Stimulated activated CD4-positive, alpha-beta T cell treated with anti-CD3 and anti-CD28 coated beads, Interleukin-2, amount 100 ng/mL, for 4 hours (primary cell): ENCODE data around the gene MOSPD3.

ENCODE experiments used
- DNase-seq: peaks from one replicate; pipeline ENCODE4 v3.0.0-alpha.2; 2020; ENCODE audit warnings: low read depth

Gene MOSPD3

DNA sequence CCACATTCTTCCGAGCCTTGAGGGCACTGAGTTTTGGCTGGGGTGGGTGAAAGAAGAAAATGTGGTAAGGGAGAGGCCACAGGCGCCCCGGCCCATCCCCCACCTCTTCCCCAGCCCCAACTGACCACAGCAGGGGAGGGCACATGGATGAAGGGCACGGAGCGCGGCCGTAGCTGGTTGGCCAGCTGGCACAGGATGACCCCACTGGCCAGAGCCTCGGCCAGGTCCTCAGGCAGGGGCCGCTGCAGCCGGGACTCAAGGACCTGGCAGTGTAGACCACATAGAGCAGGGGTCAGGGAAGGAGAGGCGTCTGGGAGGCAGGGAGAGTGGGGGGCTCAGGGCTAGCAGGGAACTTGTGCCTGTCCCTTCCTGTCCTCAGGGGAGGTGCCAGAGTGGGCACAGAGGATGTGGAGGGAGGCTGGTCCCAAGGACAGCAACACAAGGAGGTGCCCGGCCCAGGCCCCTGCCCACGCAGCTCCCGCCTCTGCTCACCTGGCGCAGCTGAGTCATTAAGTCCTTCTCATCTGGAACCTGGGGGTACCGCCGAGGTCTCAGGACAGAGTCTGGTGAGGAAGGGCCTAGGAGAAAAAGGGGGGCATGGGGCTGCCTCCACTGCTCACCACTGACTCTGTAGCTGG is 36.5 kb upstream of the MOSPD3 start:
- no peak for DNase-seq

DNA sequence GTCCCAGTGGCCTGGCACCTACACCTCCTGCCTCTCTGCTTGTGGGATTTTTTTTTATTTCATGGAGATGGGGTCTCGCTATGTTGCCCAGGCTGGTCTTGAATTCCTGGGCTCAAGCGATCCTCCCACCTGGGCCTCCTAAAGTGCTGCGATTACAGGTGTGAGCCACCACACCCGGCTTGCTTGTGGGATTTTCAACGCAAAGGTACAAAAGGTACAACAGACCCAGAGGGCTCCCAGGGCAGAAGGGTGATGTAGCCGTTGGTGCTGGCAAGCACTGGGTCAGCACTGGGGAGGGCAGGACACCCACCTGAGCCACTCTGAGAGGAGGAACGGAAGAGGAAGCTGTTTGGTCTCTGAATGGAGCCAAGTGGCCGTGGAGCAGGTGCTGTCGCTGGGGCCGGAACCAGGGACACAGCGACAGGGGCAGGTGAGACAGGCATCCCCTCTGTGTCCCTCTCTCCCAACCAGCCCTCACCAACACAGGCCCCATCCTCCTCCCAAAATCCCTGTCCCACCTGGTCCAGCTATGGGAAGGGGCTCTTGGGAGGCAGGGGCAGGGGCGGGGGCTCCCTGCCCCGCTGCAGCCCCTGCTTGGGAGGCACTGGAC is 35.9 kb upstream of the MOSPD3 start:
- DNase-seq: no peak

DNA sequence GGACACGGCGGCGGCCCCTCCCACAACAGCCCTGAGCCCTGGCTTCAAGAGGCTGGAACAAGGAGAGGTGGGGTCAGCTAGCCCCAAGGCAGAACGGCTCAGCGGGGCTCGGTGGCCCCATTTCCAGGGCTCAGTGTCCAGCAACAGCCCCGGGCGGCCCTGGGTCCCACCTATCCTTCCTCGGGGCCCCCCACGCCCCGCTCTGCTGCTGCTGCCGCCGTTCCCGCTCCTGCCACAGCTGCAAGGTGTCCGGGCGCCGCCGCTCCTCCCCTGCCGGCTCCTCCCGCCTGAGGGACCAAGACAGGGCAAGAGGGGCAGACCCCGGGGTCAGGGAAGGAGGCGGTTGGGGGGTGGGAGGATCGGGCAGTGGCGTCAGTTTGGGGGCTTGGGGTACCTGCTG is 35.2 kb upstream of the MOSPD3 start:
- no peak for DNase-seq

DNA sequence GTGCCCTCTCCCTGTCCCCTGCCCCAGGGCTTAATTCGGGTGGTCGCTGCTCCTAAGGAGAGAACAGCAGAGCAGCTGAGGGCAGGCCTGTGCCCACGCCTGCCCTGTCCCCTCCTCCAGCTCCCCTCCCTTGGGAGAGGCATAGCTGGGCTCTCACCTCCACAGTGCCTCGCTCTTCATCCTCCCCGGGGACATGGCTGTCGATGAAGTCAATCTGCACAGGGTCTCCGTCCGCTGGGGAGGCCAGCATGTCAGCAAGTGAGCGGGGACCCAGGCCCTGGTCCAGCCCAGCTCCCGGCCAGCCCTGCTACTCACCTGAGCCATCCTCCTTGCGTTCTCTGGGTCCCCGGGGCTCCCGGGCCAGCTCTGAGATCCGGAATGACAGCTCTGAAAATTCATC is 34.8 kb upstream of the MOSPD3 start:
- no peak for DNase-seq

DNA sequence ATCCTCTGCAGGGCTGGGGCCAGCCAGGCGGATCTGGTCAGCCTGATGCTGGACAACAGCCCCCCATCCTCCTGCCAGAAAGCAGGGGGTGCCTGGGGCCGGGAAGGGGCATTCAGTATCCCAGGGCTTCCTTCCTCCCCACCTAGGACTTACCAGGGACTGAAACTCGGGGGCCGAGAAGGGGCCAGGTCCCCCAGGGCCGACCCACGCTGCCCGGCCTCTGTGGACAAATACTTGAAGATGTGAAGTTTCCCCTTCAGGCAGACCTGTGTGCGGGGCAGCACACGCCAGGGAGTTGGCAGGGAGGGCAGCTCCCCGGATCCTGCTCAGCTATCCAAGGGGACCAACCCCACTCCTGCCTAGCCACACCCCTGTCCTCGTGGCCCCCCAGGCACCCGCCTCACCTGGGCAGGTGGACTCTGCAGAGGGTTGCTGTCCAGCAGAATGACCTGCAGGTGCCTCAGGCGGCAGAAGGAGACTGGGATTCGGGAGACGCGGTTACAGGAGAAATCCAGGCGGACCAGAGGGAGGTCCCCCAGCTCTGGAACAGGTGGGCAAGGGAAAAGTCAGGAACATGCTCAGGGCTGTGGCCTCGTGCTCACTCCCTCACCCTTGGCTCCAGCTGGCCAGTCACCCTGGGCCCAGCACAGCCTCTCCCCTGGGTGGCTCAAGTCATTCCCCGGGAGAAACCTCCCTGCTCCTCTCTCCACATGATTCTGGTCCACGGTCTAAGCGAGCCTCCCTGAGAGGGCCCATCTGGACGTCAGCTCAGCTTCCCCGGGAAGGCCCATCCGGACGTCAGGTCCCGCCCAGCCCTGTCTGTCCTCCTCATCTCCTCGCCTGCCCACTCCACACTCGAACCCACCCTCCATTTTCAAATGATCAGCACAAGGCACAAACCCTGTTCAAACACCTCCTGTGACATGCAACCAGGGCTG is 33.8 kb upstream of the MOSPD3 start:
- no peak for DNase-seq

DNA sequence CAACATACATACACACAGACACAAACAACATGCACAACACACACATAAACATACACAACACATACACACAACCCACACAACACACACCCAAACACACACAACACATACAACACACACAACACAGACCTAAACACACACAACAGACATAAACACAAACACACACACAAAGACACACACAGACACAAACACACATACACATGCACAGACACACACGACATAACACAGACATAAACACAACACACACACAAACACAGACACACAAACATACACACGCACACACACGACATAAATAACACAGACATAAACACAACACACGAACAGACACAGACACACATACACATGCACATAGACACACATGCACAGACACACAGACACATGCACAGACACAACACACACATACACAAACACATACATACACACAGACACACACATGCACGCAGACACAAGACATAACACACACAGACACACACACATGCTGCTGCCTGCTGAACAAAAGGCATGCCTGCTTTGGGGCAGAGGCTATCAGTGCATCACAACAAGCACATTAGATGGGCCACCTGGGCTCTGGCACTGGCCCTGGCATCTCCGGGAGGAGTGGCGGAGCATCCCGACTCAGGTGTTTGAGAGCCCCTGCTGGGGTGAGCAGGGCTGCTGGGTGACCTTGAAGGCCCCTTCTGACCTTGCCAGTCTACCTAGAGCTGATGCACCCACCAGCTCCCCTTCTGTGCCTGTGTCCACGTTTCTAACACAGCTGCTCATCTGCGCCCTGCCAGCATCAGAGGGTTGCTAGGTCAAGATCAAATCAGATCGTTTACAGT is 31.7 kb upstream of the MOSPD3 start:
- DNase-seq: no peak

DNA sequence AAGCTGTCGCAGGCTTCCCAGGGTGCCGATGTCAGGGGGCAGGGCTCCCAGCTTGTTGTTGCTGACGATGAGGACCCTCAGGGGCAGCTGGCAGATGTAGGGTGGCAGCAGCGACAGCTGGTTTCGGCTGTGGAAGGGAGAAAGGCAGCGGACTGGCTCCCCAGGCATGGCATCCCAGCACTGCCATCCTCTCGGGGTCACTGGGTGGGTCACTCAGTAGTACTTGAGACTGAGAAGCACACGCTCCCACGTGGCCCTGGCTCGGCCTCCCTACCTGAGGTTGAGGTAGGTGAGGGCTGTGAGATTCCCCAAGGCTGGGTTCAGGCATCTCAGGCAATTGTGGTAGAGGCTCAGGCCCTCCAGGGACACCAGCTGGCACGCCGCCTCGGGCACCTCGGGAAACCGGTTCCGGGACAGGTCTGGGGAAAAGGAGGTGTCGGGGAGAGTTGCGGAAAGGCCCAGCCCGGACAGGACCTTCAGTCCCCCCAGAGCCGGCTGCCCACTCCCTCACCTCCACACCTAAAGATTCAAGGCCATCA is 30.2 kb upstream of the MOSPD3 start:
- no peak for DNase-seq

DNA sequence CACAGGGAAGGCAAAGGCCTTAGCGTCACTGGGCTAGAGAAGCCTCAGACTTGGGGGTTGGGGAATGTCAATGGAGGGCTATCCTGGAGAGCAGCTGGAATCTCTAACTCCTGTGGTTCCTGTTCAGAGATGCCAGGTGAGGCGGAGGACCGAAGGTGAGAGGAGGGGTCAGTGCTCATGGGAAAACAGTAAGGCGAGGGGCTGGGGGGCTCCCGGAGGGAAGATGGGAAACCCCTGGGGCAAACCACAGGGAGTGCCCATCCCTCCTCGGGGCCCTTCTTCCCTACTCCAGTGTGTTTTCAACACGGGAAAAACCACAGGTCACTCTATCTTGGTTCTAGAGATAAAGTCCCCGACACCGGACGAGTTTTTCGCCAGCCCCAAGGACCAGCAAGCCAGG is 29.7 kb upstream of the MOSPD3 start:
- DNase-seq: no peak

DNA sequence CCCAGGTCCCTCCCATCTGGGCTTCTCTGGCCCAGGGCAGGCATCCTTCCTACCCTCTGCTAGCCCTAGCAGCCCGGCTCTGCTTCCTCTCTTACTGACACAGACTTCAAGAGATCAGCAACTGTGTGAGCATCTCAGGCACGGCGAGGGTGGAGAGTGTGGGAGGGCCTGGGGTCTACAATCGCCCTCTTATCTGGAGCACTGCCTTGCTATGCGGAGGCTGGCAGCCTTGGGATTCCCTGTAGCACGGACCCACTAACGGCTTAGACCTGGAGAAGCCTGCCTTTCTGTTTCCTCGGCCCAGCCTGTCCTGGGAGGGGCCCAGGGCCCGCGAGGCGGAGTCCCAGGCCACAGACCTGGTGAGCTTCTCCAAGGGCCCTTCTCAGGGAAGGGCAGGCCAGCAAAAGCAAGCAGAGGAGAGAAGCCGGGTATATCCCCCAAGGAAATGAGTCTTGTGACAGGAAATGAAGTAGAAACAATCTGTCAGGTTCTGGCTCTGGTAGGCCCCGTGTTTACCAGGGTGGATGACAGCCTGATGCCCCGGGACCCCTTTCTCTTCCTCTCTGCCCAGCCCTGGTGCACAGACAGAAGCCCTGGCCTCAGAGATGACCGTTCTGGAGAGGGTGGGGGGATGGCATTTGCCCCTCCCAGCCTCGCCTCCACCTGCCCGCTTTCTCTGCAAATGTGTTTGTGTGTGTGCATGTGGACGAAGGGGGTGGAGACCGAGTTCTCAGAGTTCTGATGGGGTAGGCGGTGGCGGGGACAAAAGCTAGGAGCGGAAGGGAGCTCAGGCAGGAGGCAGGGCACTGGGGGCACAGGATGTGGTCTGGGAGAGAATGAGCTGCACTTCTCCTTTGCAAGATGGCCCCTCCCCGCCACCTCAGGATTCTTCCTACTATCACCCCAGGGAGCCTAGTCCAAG is 28.9 kb upstream of the MOSPD3 start:
- DNase-seq: peak; percentile 29

DNA sequence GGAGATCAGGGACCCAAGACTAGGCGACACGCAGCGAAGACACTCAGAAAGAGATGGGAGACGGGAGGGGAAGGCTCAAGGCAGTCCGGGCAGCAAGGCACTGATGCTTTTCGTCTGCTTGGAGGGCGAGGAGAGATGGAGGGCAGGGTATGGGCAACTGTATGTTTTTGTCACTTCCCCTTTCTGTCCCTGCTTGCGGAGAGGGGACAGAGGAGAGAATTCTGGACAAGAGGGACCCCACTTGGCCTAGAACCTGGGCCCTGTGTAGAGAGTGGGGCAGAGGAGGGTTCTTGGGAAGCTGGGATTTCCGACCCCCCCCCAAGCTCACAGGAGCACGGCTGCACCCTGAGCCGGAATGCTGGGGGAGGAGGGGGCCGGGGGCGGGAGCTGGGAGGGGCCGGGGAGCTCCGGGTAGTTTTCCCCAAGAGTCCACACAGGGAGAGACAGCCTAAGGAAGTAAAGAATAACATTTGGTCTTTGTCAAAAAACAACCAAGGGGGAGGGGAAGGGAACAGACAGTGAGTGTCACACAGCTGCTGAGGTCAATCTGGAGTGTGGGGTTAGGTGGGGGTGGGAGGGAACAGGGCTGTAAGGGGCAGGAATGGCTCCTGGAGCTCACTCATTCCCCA is 28.2 kb upstream of the MOSPD3 start:
- no peak for DNase-seq

DNA sequence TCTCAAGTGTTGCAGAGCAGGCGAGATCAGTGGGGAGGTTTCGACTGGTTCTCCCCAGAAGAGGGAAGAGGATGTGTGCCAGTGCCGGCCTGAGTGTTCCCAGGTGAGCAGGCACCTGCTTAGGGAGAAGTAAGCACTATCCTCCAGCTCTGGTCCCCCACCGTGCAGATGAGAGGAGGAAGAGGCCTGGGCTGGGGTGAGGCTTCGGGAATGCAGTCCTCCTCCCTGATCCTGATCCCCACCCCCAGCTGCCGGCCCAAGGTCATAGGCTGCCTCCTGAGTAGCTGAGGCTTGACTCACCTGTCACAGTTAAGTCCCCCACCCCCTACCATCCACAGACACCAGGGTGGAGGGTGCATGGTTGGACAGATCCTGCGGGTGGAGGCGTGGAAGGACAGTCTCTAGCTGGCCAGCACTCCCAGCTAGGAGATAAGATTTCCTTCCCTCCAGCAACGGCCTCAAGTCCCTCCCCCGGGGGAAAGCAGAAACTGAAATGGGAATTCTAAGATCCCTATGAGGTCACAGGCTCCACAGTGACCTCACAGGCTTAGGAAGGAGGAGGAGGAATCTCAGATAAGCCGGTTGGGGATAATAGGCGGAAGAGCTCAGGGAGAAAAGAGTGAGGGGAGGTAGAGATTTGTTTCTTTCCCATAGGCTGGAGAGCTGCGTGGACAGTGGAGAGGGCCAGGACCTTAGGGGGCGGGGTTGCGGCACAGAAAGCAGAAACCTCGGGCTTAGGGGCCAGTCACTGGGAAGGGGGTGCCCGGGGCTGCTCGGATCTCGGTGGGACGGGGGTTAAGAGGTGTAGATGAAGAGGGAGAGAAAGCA is 27.4 kb upstream of the MOSPD3 start:
- no peak for DNase-seq

DNA sequence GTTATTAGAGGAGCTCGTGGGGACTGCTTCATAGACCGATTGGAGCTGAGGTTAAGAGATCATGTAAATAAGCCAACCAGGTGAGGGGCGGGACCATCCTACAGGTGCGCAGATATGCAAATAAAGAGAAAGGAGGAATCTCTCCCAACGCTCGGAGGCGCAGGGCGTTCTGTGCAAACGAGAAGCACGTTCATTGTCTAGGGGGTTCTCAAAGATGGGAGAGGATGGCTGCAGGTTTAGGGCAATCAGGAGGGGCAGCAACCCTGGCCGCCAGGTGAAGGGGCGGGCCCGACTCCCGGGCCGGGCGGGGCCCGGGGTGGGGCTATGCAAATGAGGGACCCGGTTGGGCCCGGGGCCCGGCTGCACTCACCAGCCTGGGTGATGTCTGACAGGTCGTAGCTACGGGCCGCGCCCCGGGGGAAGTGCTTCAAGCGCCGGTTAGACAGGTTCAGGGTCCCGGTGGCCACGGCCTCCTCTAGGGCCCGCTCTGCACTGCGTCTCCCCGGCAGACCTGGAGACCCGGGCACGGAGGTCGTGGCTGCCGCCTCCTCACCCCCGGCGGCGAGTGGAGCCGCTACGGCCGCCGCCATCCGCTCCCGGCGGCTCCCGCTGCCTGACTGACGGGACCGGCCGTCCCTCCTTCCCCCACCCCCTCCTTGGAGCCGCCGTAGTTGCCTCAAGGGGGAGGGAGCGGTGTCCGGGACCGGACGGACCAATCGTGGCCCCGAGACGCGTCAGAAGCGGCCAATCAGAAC is 26.7 kb upstream of the MOSPD3 start, which contains the start of gene LRCH4:
LRCH4 (minus strand) TSS at position 619 of the 755 bp plus-strand sequence; CDS start at position 590, 29 bp downstream.
- peak; percentile 33 for DNase-seq

DNA sequence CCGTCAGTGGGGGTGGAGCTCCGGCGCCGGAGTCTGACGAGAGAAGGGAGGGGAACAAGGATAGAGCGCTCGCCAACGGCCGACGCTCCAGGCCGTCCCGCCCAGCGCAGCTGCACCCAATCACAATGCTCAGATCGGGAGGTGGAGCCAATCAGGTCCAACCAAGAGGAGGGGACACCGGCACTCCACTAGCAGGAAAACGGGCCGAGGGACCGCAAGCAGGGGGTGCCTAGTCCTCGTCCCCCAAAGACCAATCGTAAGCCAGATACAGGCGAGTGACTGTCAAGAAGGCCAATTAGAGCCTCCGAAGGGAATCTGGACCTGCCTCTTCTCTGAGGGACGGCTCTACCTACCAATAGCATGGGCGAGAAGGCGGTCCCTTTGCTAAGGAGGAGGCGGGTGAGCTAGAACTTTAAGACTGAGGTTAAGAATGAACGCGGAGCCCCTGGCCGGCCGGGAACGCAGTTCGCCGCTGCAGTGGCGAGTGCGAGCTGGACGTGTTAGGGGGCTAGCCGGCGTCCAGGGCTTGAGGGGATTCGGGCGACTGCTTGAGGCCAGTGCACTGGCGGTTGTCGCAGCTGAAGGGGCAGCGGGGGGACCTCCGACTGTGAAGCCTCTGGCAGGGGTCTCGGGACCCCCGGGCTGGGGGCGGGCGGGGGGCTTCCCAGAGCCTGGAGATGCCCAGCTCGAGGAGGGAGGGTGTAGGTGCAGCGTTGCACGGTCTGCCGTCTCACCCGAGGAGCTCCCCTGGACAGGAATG is 25.9 kb upstream of the MOSPD3 start, which contains the start of gene FBXO24:
FBXO24 (plus strand) TSS at position 63 of the 760 bp plus-strand sequence; CDS start at position 361, 298 bp downstream.
- peak; percentile 99 for DNase-seq

DNA sequence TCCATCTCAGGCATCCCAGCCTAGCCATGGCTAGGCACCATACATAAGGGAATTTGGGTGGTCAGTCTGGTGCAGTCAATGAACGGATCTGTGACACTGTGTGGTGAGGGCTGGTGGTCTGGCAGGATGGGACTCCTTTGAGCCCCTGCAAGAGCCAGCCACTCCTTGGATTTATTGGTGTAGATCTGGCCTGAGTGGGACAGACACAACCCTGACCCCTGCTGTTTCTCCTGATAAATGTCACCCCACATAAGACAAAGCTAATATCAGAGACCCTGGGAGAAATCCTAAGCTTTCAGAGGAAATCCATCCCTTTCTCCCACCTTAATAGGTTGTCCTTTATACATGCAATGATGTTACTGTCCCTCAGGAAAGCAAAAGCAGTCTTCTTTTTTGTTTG is 23.9 kb upstream of the MOSPD3 start:
- no peak for DNase-seq

DNA sequence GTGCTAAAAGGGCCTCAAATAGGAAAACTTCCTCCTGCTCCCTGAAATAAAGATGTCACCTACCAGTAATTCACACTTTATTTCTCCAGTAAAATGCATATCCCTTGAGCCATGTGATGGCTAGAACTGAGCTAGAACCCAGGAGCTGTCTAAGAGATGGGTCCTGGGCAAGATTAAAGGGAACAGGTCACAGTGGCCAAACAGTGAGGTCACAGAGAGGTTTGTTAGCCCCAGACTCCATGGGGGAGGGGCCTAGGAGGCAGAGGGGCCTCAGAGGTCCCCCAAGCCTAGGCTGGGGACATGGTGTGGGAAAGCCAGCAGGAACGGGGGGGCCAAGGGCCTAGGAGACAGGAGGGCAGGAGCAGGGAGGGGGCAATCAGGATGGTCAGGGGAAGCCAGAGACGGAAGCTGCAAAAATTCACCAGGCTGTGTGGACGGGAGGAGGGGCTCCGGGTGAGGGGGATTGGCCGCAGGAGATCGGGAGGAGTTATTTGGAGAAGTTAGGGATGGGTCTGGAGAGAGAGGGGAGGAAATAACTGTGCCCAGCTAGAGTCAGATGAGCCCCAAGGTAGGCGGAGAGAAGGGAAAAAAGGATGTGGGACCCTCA is 22.9 kb upstream of the MOSPD3 start:
- DNase-seq: no peak

DNA sequence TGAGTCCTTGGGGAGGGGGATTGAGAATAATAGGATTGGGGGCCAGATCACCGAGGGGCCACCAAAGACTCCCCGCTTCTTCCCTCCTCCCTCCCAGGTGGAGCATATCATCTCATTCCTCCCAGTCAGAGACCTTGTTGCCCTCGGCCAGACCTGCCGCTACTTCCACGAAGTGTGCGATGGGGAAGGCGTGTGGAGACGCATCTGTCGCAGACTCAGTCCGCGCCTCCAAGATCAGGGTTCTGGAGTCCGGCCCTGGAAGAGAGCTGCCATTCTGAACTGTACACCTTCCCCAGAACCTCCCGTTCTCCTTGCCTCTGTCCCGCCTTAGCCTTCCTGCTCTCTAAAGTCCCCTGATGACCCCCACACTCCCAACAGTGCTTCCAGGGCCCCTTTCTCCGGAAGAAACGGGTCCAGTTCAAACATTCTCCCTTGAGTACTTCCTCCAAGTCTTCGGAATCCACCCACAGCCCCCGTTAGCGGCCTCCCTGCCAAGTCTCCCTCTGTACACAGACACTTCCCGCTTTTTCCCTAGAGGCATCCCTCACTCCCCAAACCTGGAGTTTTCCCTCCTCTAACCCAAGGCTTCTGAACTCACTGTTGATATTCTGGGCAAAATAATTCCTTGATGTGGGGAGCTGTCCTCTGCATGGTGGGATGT is 22.1 kb upstream of the MOSPD3 start:
- no peak for DNase-seq

DNA sequence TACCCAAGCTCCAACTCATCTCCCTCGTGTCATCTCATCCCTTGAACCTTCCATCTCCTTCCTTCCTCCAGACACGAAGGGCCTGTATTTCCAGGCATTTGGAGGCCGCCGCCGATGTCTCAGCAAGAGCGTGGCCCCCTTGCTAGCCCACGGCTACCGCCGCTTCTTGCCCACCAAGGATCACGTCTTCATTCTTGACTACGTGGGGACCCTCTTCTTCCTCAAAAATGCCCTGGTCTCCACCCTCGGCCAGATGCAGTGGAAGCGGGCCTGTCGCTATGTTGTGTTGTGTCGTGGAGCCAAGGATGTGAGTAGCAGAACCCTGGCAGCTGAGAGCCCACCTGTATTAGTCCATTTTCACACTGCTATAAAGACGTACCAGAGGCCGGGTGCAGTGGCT is 20.7 kb upstream of the MOSPD3 start:
- DNase-seq: no peak
